Aorta (tissue), 5 donors: ENCODE data around the gene UVSSA. TPM values are rescaled to one million over a fixed set of nuclear protein-coding genes. Genes with fewer than 3 reads are reported as not detected.
A peak's percentile ranks its signal among the peaks of the same experiment; 100 is the strongest.

Experiments
- ATAC-seq: fragments of 200-7000 bp; cut with Tn5 transposase; one replicate; pipeline ENCODE4 v1.9.1; 2022; ENCODE audit warnings: moderate library complexity; ENCODE audit not compliant: low FRiP score
- DNase-seq, 2 donors: peaks; one replicate each; pipeline ENCODE4 v3.0.0-alpha.2; 2020
- H3K27ac ChIP-seq, 2 donors: one replicate each; pipeline ENCODE4 v1.5.1; 2013; ENCODE audit warnings: low read length in 2 of 2, mild to moderate bottlenecking in 2 of 2, moderate library complexity in 2 of 2, control low read depth in 1 of 2, inconsistent platforms in 1 of 2, low read depth in 1 of 2
- H3K27me3 ChIP-seq, 2 donors: one replicate each; pipeline ENCODE4 v1.6.1; 2013; ENCODE audit warnings: control low read depth in 1 of 2, low read length in 1 of 2, mild to moderate bottlenecking in 1 of 2, moderate library complexity in 1 of 2; ENCODE audit not compliant: insufficient read depth in 2 of 2, control insufficient read depth in 1 of 2
- H3K36me3 ChIP-seq, 2 donors: one replicate each; pipeline ENCODE4 v1.6.1; 2013; ENCODE audit warnings: control low read depth in 1 of 2, low read length in 1 of 2, mild to moderate bottlenecking in 1 of 2; ENCODE audit not compliant: insufficient read depth in 2 of 2, control insufficient read depth in 1 of 2
- H3K4me1 ChIP-seq, 2 donors: one replicate each; pipeline ENCODE4 v1.6.1; 2013; ENCODE audit warnings: low read length in 2 of 2, control low read depth in 1 of 2, mild to moderate bottlenecking in 1 of 2, moderate library complexity in 1 of 2; ENCODE audit not compliant: insufficient read depth in 2 of 2, control insufficient read depth in 1 of 2
- H3K4me3 ChIP-seq, 2 donors: one replicate each; pipeline ENCODE4 v1.5.1; 2013; ENCODE audit warnings: low read length in 2 of 2, control low read depth in 1 of 2, mild to moderate bottlenecking in 1 of 2
- H3K9me3 ChIP-seq: one replicate; pipeline ENCODE4 v1.6.1; 2013; ENCODE audit warnings: mild to moderate bottlenecking, low read length; ENCODE audit not compliant: control insufficient read depth
- WGBS, 2 donors: extraction: QIAGEN DNeasy Blood & Tissue Kit; methylation state at CpG; one replicate each; pipeline ENCODE4 v1.1.7; 2013; 5-methylcytosine and 5-hydroxymethylcytosine counted together
- intact Hi-C, 2 donors: fragments of 100-400 bp; cut with DNase I; formaldehyde crosslinking; loops; one replicate each; pipeline versions ENCODE4 v1.14.2 to v1.15.0; 2022
- long read RNA-seq, 2 donors: library from polyadenylated mRNA; unstranded; transcript quantifications; one replicate each; pipeline ENCODE4 v2.0.0, GENCODE V29; 2020 to 2021
- polyA plus RNA-seq, 2 donors: library from polyadenylated mRNA; stranded (reverse); fragments of 200-250 nt; gene quantifications; one replicate each; pipeline ENCODE4 v1.2.3, GENCODE V29; 2013
- total RNA-seq, 2 donors: library from RNA; stranded (reverse); fragmentation: NEBNext Ultra II Directional; extraction: Animal tissue kit (Norgen Biotek cat#: 25700); gene quantifications; one replicate each; pipeline ENCODE4 v1.2.1, GENCODE V29; 2021
- donor health status: healthy with polysubstance abuse.
- donor health status: Bipolar disorder and iron deficiency.
- donor health status: DM: no; HTN: no; CAD: no.
- donor health status: DM: no; HTN: no; CAD: no.
- donor health status: DM: yes; HTN: yes; CAD: no.

The UVSSA gene
- total RNA-seq (10 to 100 TPM; 19.9 to 33.5 TPM), polyA plus RNA-seq (10 to 100 TPM in 1 of 2 donors, 1 to 10 TPM in 1; 2.3 to 12.7 TPM)
- long read RNA-seq, donor 1, partial matches to known transcripts, result 5 of 9 reads
- long read RNA-seq, donor 1, other reads (novel, unspliced or antisense), result 4 of 9 reads
- long read RNA-seq, donor 2, full-length matches to known transcripts, result 1 of 13 reads
- long read RNA-seq, donor 2, partial matches to known transcripts, result 4 of 13 reads
- long read RNA-seq, donor 2, other reads (novel, unspliced or antisense), result 8 of 13 reads

GRCh38 chr4:1346781-1347409 is at the start of gene UVSSA:
TSS of gene UVSSA (plus strand) at chr4:1347208. CDS start at chr4:1348092, 884 bp downstream.
- ATAC-seq, result peak; percentile 98
- Histone ChIP-seq H3K4me3 (peak within 1 kb of the TSS; percentile 77 to 83), H3K27ac (peak within 1 kb of the TSS; percentile 91 to 97), H3K4me1 (no peaks in the 10 kb centered on the region), H3K9me3 (no peaks in the 10 kb centered on the region), H3K27me3 (no peaks in the 10 kb centered on the region), H3K36me3 (no peaks in the 10 kb centered on the region)
- peak; percentile 100 for DNase-seq
- intact Hi-C loops, result loop anchor here (1.0 to 10.0 kb wide), 6 partner anchors 40 to 336 kb away; partner anchors contain the start of genes CTBP1 (in 1 of the 2), FGFRL1 (in 1 of the 2) and MAEA (in 1 of the 2)
- 1% methylated on average over 46 to 76 of the region's 76 CpGs for WGBS, 2 donors

GRCh38 chr4:1297456-1298325 is 49.3 kb upstream of the UVSSA start:
- Histone ChIP-seq H3K9me3 (no peaks in the 10 kb centered on the region), H3K4me1 (no peaks in the 10 kb centered on the region), H3K36me3 (no peaks in the 10 kb centered on the region), H3K4me3 (no peak overlapping the region), H3K27me3 (no peaks in the 10 kb centered on the region), H3K27ac (no peak overlapping the region)
- WGBS, 2 donors, result 91 to 92% methylated on average over 32 of the region's 32 CpGs
- ATAC-seq (no peak), DNase-seq (peak; percentile 32 to 53)
- intact Hi-C loops, result no loop called here

GRCh38 chr4:1298461-1298860 is 48.5 kb upstream of the UVSSA start:
- DNase-seq (peak; percentile 12 to 58), ATAC-seq (no peak)
- no peaks in the 10 kb centered on the region for H3K9me3 ChIP-seq
- H3K4me1 ChIP-seq, result no peaks in the 10 kb centered on the region
- no peak overlapping the region for H3K27ac ChIP-seq
- no peaks in the 10 kb centered on the region for H3K36me3 ChIP-seq
- 94 to 97% methylated on average over 7 of the region's 7 CpGs for WGBS, 2 donors
- H3K27me3 ChIP-seq, result no peaks in the 10 kb centered on the region
- no peak overlapping the region for H3K4me3 ChIP-seq
- intact Hi-C loops, result no loop called here

- intact Hi-C loops, result no loop called here
- H3K9me3 ChIP-seq, result no peaks in the 10 kb centered on the region
- 86 to 87% methylated on average over 15 of the region's 15 CpGs for WGBS, 2 donors
- DNase-seq (peak; percentile 25 to 71), ATAC-seq (no peak)
- H3K27me3 ChIP-seq, result no peaks in the 10 kb centered on the region
- H3K36me3 ChIP-seq, result no peaks in the 10 kb centered on the region
- H3K4me1 ChIP-seq, result no peaks in the 10 kb centered on the region
- H3K4me3 ChIP-seq, result no peak overlapping the region
- no peak overlapping the region for H3K27ac ChIP-seq
These were observed 47.6 kb upstream of the UVSSA start for GRCh38 chr4:1299301-1299860.

GRCh38 chr4:1300466-1301455 is 46.2 kb upstream of the UVSSA start:
- Histone ChIP-seq H3K4me1 (no peaks in the 10 kb centered on the region), H3K9me3 (no peaks in the 10 kb centered on the region), H3K4me3 (no peak overlapping the region), H3K36me3 (no peaks in the 10 kb centered on the region), H3K27ac (no peak overlapping the region), H3K27me3 (no peaks in the 10 kb centered on the region)
- intact Hi-C loops, result no loop called here
- ATAC-seq, result peak; percentile 67
- DNase-seq, result peak; percentile 60 to 80
- WGBS, 2 donors, result 83 to 85% methylated on average over 40 of the region's 40 CpGs

GRCh38 chr4:1302159-1302558 is 44.8 kb upstream of the UVSSA start:
- intact Hi-C loops, result no loop called here
- DNase-seq (no peak), ATAC-seq (no peak)
- no peaks in the 10 kb centered on the region for H3K9me3 ChIP-seq
- WGBS, 2 donors, result 49 to 70% methylated on average over 4 of the region's 4 CpGs
- no peaks in the 10 kb centered on the region for H3K27me3 ChIP-seq
- H3K27ac ChIP-seq, result no peak overlapping the region
- H3K4me3 ChIP-seq, result no peak overlapping the region
- H3K4me1 ChIP-seq, result no peaks in the 10 kb centered on the region
- H3K36me3 ChIP-seq, result no peaks in the 10 kb centered on the region

- 96% methylated on average over 13 of the region's 13 CpGs for WGBS, 2 donors
- ATAC-seq (no peak), DNase-seq (no peak)
- Histone ChIP-seq H3K9me3 (no peaks in the 10 kb centered on the region), H3K27ac (no peak overlapping the region), H3K4me3 (no peak overlapping the region), H3K4me1 (no peaks in the 10 kb centered on the region), H3K36me3 (no peaks in the 10 kb centered on the region), H3K27me3 (no peaks in the 10 kb centered on the region)
- intact Hi-C loops, result loop anchor here in 1 of 2 donors (5.0 kb wide), 1 partner anchor 42 kb away; the partner anchor contains the start of gene UVSSA
These were observed 41.7 kb upstream of the UVSSA start for GRCh38 chr4:1305261-1305711.
